Endothelial cell of umbilical vein (primary cell): Measurements from ENCODE around the gene PLLP. TPM values are rescaled to one million over a fixed set of nuclear protein-coding genes. Genes with fewer than 3 reads are reported as not detected.

Experiments
- BruUV-seq: library from RNA; stranded (reverse); fragments of 400-500 nt; replicated peaks from 2 replicates; lab custom pipeline; 2021; lab: Mats Ljungman, UMichigan
- CTCF ChIA-PET: fragments of 300-600, 350-600 bp; sonication (Branson Sonifier 250); formaldehyde crosslinking; loops from one replicate; lab custom pipeline; 2021; ENCODE audit warnings: antibody characterized with exemption, inconsistent platforms; lab: Charles Lee
- POLR2A ChIA-PET: fragments of 300-600, 350-600 bp; sonication (Branson Sonifier 250); formaldehyde crosslinking; loops from one replicate; lab custom pipeline; 2021; ENCODE audit warnings: antibody characterized with exemption, inconsistent platforms; lab: Charles Lee
- DNase-seq: peaks from one replicate; pipeline ENCODE4 v3.0.0-alpha.2; 2011; ENCODE audit warnings: low read depth, low spot score
- FAIRE-seq: peaks from 2 replicates; lab custom pipeline; 2011; peaks lifted over from hg19 to GRCh38; lab: Jason Lieb, UNC
- H2AFZ ChIP-seq: 2 replicates; pipeline ENCODE4 v1.6.0; 2012; ENCODE audit warnings: low read depth, low read length, control low read depth, inconsistent platforms
- H3K27ac ChIP-seq: 2 replicates; pipeline ENCODE4 v1.5.1; 2011; ENCODE audit warnings: low read depth, mild to moderate bottlenecking, control low read depth, low read length, moderate library complexity; ENCODE audit not compliant: insufficient read depth
- H3K27me3 ChIP-seq, 2 experiments: 2 replicates each; pipeline versions ENCODE4 v1.6.0 to v1.6.1; 2011; ENCODE audit warnings: low read length in 2 of 2, mixed read lengths in 1 of 2; ENCODE audit not compliant: control insufficient read depth in 2 of 2, insufficient read depth in 2 of 2
- H3K36me3 ChIP-seq, 2 experiments: 2 replicates in 1 of 2; 3 replicates in 1 of 2; pipeline ENCODE4 v1.5.1; 2011; ENCODE audit warnings: low read length in 2 of 2, mild to moderate bottlenecking in 1 of 2, moderate library complexity in 1 of 2; ENCODE audit not compliant: control insufficient read depth in 2 of 2, insufficient read depth in 2 of 2; ENCODE audit errors: extremely low read depth in 1 of 2
- H3K4me1 ChIP-seq: 3 replicates; pipeline ENCODE4 v1.5.1; 2011; ENCODE audit warnings: mild to moderate bottlenecking, low read length; ENCODE audit not compliant: control insufficient read depth, insufficient read depth; ENCODE audit errors: extremely low read depth
- H3K4me2 ChIP-seq: 2 replicates; pipeline ENCODE4 v1.6.1; 2011; ENCODE audit warnings: low read length, control low read depth, mixed read lengths; ENCODE audit not compliant: insufficient read depth
- H3K4me3 ChIP-seq, 3 experiments: fragments of 200-600 bp in 1 of 3; sonication (generic), shearing (Covaris generic) in 1 of 3; replicated peaks in 1 of 3; 2 replicates each; pipeline ENCODE4 v1.5.1; 2011 to 2016; ENCODE audit warnings: control low read depth in 3 of 3, low read length in 3 of 3, mild to moderate bottlenecking in 2 of 3, inconsistent platforms in 1 of 3, low read depth in 1 of 3, moderate library complexity in 1 of 3; ENCODE audit not compliant: insufficient read depth in 1 of 3
- H3K79me2 ChIP-seq: 2 replicates; pipeline ENCODE4 v1.6.0; 2012; ENCODE audit warnings: low read length, inconsistent platforms; ENCODE audit not compliant: control insufficient read depth, insufficient read depth
- H3K9ac ChIP-seq: replicated peaks from 2 replicates; pipeline ENCODE3; 2011; ENCODE audit warnings: low read length, control low read depth; ENCODE audit not compliant: insufficient read depth; ENCODE audit errors: extremely low read depth
- H3K9me1 ChIP-seq: replicated peaks from 3 replicates; pipeline ENCODE4 v1.6.0; 2011; ENCODE audit warnings: mild to moderate bottlenecking, low read length; ENCODE audit not compliant: control insufficient read depth, insufficient read depth; ENCODE audit errors: extremely low read depth
- H3K9me3 ChIP-seq: replicated peaks from 2 replicates; pipeline ENCODE4 v1.5.1; 2012; ENCODE audit warnings: low read length, inconsistent platforms; ENCODE audit not compliant: control insufficient read depth, insufficient read depth
- H4K20me1 ChIP-seq: replicated peaks from 2 replicates; pipeline ENCODE3; 2011; ENCODE audit warnings: mild to moderate bottlenecking, low read length; ENCODE audit not compliant: control insufficient read depth, insufficient read depth; ENCODE audit errors: extremely low read depth
- CTCF ChIP-seq, 2 donors: IDR thresholded peaks; 1 replicate in 1 of 2; 2 replicates in 1 of 2; pipeline ENCODE4 v1.5.1; 2011; ENCODE audit warnings: low read length in 2 of 2, mild to moderate bottlenecking in 2 of 2, moderate library complexity in 2 of 2, control low read depth in 1 of 2, inconsistent platforms in 1 of 2, low read depth in 1 of 2; ENCODE audit not compliant: insufficient read depth in 1 of 2; ENCODE audit errors: extremely low read depth in 1 of 2
- EZH2 ChIP-seq: IDR thresholded peaks from 2 replicates; pipeline ENCODE4 v1.6.1; 2012; ENCODE audit warnings: borderline replicate concordance, low read depth, mild to moderate bottlenecking, moderate library complexity, low read length, inconsistent platforms; ENCODE audit not compliant: severe bottlenecking
- FOS ChIP-seq: IDR thresholded peaks from 2 replicates; pipeline ENCODE4 v1.6.1; 2011; ENCODE audit warnings: mild to moderate bottlenecking, low read length, moderate library complexity, borderline replicate concordance; ENCODE audit not compliant: insufficient read depth
- GATA2 ChIP-seq: IDR thresholded peaks from 2 replicates; pipeline ENCODE4 v1.7.0; 2011; ENCODE audit warnings: low read depth, mild to moderate bottlenecking, moderate library complexity, mixed read lengths, low read length; ENCODE audit not compliant: insufficient read length, insufficient read depth
- JUN ChIP-seq: IDR thresholded peaks from 2 replicates; pipeline ENCODE4 v1.6.1; 2011; ENCODE audit warnings: borderline replicate concordance, low read depth; ENCODE audit not compliant: insufficient read length, insufficient read depth
- MAX ChIP-seq: IDR thresholded peaks from 2 replicates; pipeline ENCODE4 v1.6.1; 2011; ENCODE audit not compliant: insufficient read depth, insufficient read length
- MYC ChIP-seq: IDR thresholded peaks from one replicate; pipeline ENCODE4 v1.6.1; 2011; ENCODE audit warnings: mild to moderate bottlenecking, low read depth, low read length
- POLR2A ChIP-seq: IDR thresholded peaks from 2 replicates; pipeline ENCODE4 v1.6.1; 2012; ENCODE audit warnings: low read depth, mild to moderate bottlenecking, control low read depth, low read length
- POLR2AphosphoS5 ChIP-seq: IDR thresholded peaks from 2 replicates; pipeline ENCODE4 v1.6.1; 2012; ENCODE audit warnings: low read depth, mild to moderate bottlenecking, control low read depth, low read length, moderate library complexity; ENCODE audit not compliant: insufficient read depth
- dilution Hi-C: fragments of 300-500 bp; cut with MboI; formaldehyde crosslinking; loops from one replicate; pipeline ENCODE4 v1.15.0; 2019; ENCODE audit warnings: low sequenced_read_pairs; ENCODE audit not compliant: extremely low pct_ligation_motif_present
- intact Hi-C: fragments of 100-400 bp; cut with micrococcal nuclease; formaldehyde crosslinking; loops from one replicate; pipeline ENCODE4 v1.10.0; 2022
- polyA plus RNA-seq, 4 experiments: library from polyadenylated mRNA; depleted of rRNA in 3 of 4; stranded (reverse) in 3 of 4; unstranded in 1 of 4; fragments of >200 nt; gene quantifications; 2 replicates each; pipeline versions ENCODE4 v1.2.1 to v1.2.3, GENCODE V29; 2011 to 2012; ENCODE audit warnings: missing spikeins in 1 of 4
- total RNA-seq: library from RNA; stranded (reverse); gene quantifications from 2 replicates; pipeline ENCODE4 v1.2.3, GENCODE V29; 2021

PLLP gene
- total and polyA plus RNA-seq, 2 donors (not counting 3 experiments of a cell fraction or from before 2014, with no cell fraction given) = 4.4 to 14.4 TPM

- dilution Hi-C loops = no loop called here
- H3K4me3 ChIP-seq = peak overlapping the region in 2 of 3 experiments; percentile 16 to 38
- H4K20me1 ChIP-seq = no peaks in the 10 kb centered on the region
- no peaks in the 10 kb centered on the region for H3K9me3 ChIP-seq
- no TSS peak for BruUV-seq
- H3K9ac ChIP-seq = peak overlapping the region; percentile 8
- POLR2A ChIA-PET = no interaction called here
- intact Hi-C loops = loop anchor here (2.0 to 5.0 kb wide), 3 partner anchors 18 to 98 kb away; partner anchors contain the start of genes ARL2BP, PSME3IP1 and RSPRY1
- peak overlapping the region; percentile 58 for H3K4me2 ChIP-seq
- no peaks in the 10 kb centered on the region for H3K27me3 ChIP-seq
- no peak overlapping the region for H3K27ac ChIP-seq
- peak overlapping the region; percentile 85 for H2AFZ ChIP-seq
- no peaks in the 10 kb centered on the region for H3K36me3 ChIP-seq
- no peak for FAIRE-seq
- no peak for TF ChIP-seq POLR2A
- no peak for TF ChIP-seq POLR2AphosphoS5
- no peak for TF ChIP-seq MAX
- no peak for TF ChIP-seq JUN
- no peak for TF ChIP-seq CTCF (IDR thresholded peaks at IDR 0.05; ENCODE audit: extremely low read depth in 1 of 2, insufficient read depth in 1 of 2, low read depth in 1 of 2, low read length in 2 of 2)
- no peak for TF ChIP-seq EZH2
- TF ChIP-seq GATA2 = no peak
- TF ChIP-seq MYC = no peak
- TF ChIP-seq FOS = no peak
- H3K4me1 ChIP-seq = peaks cover 14% of the 10 kb centered on the region
- CTCF ChIA-PET = interaction anchor here (1.1 to 1.5 kb wide), 2 partner anchors 15 to 40 kb away, joined by 3 to 4 read pairs; partner anchors contain the start of gene ARL2BP
- no peak for DNase-seq
- no peaks in the 10 kb centered on the region for H3K9me1 ChIP-seq
- no peaks in the 10 kb centered on the region for H3K79me2 ChIP-seq
Measured at GRCh38 chr16:57284952-57285363, 486 bp upstream of the PLLP start.
